ENCODE data around the gene TYRP1. TPM values are rescaled to one million over a fixed set of nuclear protein-coding genes. Genes with fewer than 3 reads are reported as not detected.
A peak's percentile ranks its signal among the peaks of the same experiment; 100 is the strongest.

The TYRP1 gene
- total RNA-seq, 4 donors from 2014 or later = 1.7 TPM; not detected in 3

GRCh38 chr9:12696931-12697622 is 3.9 kb downstream of the TYRP1 start:
- DNase-seq (ENCODE audit: low spot score) (no peak), ATAC-seq (ENCODE audit: low FRiP score) (no peak)
- no peak for TF ChIP-seq CTCF (IDR thresholded peaks at IDR 0.05)

GRCh38 chr9:12697719-12698118 is 4.5 kb downstream of the TYRP1 start:
- ATAC-seq (ENCODE audit: low FRiP score) = no peak
- no peak for DNase-seq (ENCODE audit: low spot score)
- TF ChIP-seq CTCF (IDR thresholded peaks at IDR 0.05) = no peak

GRCh38 chr9:12698266-12698665 is 5.1 kb downstream of the TYRP1 start:
- TF ChIP-seq CTCF (IDR thresholded peaks at IDR 0.05) = no peak
- DNase-seq (ENCODE audit: low spot score) (no peak), ATAC-seq (ENCODE audit: low FRiP score) (peak; percentile 63)

- ATAC-seq (ENCODE audit: low FRiP score) (no peak), DNase-seq (ENCODE audit: low spot score) (no peak)
- TF ChIP-seq CTCF (IDR thresholded peaks at IDR 0.05) = no peak
These were observed 5.8 kb downstream of the TYRP1 start for GRCh38 chr9:12698986-12699385.

GRCh38 chr9:12699529-12699928 is 6.3 kb downstream of the TYRP1 start:
- no peak for ATAC-seq (ENCODE audit: low FRiP score)
- DNase-seq (ENCODE audit: low spot score) = no peak
- TF ChIP-seq CTCF (IDR thresholded peaks at IDR 0.05) = no peak

- no peak for DNase-seq (ENCODE audit: low spot score)
- no peak for TF ChIP-seq CTCF (IDR thresholded peaks at IDR 0.05)
- ATAC-seq (ENCODE audit: low FRiP score) = no peak
These were observed 7.9 kb downstream of the TYRP1 start for GRCh38 chr9:12701126-12701525.

GRCh38 chr9:12702160-12702758 is 9.1 kb downstream of the TYRP1 start:
- ATAC-seq (ENCODE audit: low FRiP score) = peak; percentile 83

More at GRCh38 chr9:12702160-12702758, 9.1 kb downstream of the TYRP1 start:
- no peak for TF ChIP-seq CTCF (IDR thresholded peaks at IDR 0.05)
- no peak for DNase-seq (ENCODE audit: low spot score)
